Peyer's patch (tissue), 4 donors: Measurements from ENCODE around the gene FCGBP.

Experiments used
- POLR2A ChIP-seq, 2 donors: fragments of 450-650 bp; IDR thresholded peaks; one replicate each; pipeline ENCODE4 v1.5.1; 2017; ENCODE audit warnings: antibody characterized with exemption in 2 of 2, mild to moderate bottlenecking in 2 of 2, moderate library complexity in 2 of 2
- TF ChIP-seq, protein P1 (sequence below), 6 experiments: fragments of 450-650 bp in 4 of 6; fragments of 200-600 bp in 2 of 6; sonication (generic) in 1 of 6; IDR thresholded peaks; one replicate each; pipeline ENCODE4 v1.5.1; 2017 to 2019; ENCODE audit warnings: antibody characterized with exemption in 6 of 6, mild to moderate bottlenecking in 3 of 6, moderate library complexity in 1 of 6

GRCh38 chr19:39918183-39918651, 16.2 kb downstream of the FCGBP start:
- TF ChIP-seq, protein P1, sequence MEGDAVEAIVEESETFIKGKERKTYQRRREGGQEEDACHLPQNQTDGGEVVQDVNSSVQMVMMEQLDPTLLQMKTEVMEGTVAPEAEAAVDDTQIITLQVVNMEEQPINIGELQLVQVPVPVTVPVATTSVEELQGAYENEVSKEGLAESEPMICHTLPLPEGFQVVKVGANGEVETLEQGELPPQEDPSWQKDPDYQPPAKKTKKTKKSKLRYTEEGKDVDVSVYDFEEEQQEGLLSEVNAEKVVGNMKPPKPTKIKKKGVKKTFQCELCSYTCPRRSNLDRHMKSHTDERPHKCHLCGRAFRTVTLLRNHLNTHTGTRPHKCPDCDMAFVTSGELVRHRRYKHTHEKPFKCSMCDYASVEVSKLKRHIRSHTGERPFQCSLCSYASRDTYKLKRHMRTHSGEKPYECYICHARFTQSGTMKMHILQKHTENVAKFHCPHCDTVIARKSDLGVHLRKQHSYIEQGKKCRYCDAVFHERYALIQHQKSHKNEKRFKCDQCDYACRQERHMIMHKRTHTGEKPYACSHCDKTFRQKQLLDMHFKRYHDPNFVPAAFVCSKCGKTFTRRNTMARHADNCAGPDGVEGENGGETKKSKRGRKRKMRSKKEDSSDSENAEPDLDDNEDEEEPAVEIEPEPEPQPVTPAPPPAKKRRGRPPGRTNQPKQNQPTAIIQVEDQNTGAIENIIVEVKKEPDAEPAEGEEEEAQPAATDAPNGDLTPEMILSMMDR (IDR thresholded peaks at IDR 0.05), result no peak
- TF ChIP-seq POLR2A (IDR thresholded peaks at IDR 0.05), result no peak
